ENCODE measurements around the gene SSR2.

SSR2 gene

DNA sequence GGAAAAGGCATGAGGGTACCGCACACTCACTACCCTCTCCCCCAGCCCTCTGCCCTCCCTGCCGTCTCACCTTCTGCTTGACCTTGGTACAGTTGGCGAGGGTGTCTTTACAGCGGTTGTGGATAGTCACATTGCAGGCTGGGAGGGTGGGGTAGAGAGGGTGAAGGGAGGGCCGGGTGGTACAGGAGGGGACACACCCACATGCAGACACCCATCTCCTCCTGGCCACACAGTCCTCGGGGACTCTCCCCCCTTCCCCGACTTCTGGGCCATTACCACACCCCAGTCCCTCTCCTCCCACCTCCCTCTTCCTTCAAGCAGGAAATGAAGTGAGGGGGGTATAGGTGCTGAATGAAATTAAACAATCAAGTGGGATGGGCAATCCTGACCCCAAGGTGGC is 54.0 kb downstream of the SSR2 start:
- H3K4me2 ChIP-seq (ENCODE audit: low read length), result no peak overlapping the region
- no peaks in the 10 kb centered on the region for H4K20me1 ChIP-seq (ENCODE audit: control insufficient read depth, insufficient read depth, low read depth, low read length)
- H3K4me1 ChIP-seq (ENCODE audit: control insufficient read depth, low read length), result peaks cover 31% of the 10 kb centered on the region

GRCh38 chr1:155966135-155966534 is 54.6 kb downstream of the SSR2 start:
- TF ChIP-seq EZH2phosphoT487 (IDR thresholded peaks at IDR 0.05; ENCODE audit: borderline replicate concordance, low read length) (no peak), CTCF (IDR thresholded peaks at IDR 0.05; ENCODE audit: low read depth, low read length, poor library complexity, severe bottlenecking) (peak; percentile 45)
- H3F3A ChIP-seq (ENCODE audit: control insufficient read depth, insufficient read depth), result no peaks in the 10 kb centered on the region
- H3K36me3 ChIP-seq (ENCODE audit: control insufficient read depth, low read length), result peaks cover 88% of the 10 kb centered on the region
- H3K4me1 ChIP-seq (ENCODE audit: control insufficient read depth, low read length), result peaks cover 32% of the 10 kb centered on the region
- no peaks in the 10 kb centered on the region for H3K9me2 ChIP-seq (replicated peaks; ENCODE audit: control insufficient read depth, low read length)
- no peak overlapping the region for H3K4me2 ChIP-seq (ENCODE audit: low read length)
- peaks cover 51% of the 10 kb centered on the region for H3K79me2 ChIP-seq (ENCODE audit: control insufficient read depth, low read length)
- H3K4me3 ChIP-seq (ENCODE audit: low read length), result no peak overlapping the region
- no peaks in the 10 kb centered on the region for H3K27me3 ChIP-seq (ENCODE audit: control insufficient read depth, low read length)
- H3K9me3 ChIP-seq (ENCODE audit: control insufficient read depth, insufficient read depth, low read length), result no peaks in the 10 kb centered on the region
- H3K27ac ChIP-seq (ENCODE audit: low read depth, low read length), result no peak overlapping the region
- H4K20me1 ChIP-seq (ENCODE audit: control insufficient read depth, insufficient read depth, low read depth, low read length), result no peaks in the 10 kb centered on the region

More for the DNA sequence above, 54.0 kb downstream of the SSR2 start:
- Histone ChIP-seq H3K36me3 (ENCODE audit: control insufficient read depth, low read length) (peaks cover 83% of the 10 kb centered on the region), H3F3A (ENCODE audit: control insufficient read depth, insufficient read depth) (no peaks in the 10 kb centered on the region), H3K9me2 (replicated peaks; ENCODE audit: control insufficient read depth, low read length) (no peaks in the 10 kb centered on the region), H3K79me2 (ENCODE audit: control insufficient read depth, low read length) (peaks cover 54% of the 10 kb centered on the region), H3K4me3 (ENCODE audit: low read length) (no peak overlapping the region), H3K27me3 (ENCODE audit: control insufficient read depth, low read length) (no peaks in the 10 kb centered on the region), H3K27ac (ENCODE audit: low read depth, low read length) (no peak overlapping the region), H3K9me3 (ENCODE audit: control insufficient read depth, insufficient read depth, low read length) (no peaks in the 10 kb centered on the region)
- no peak for TF ChIP-seq EZH2phosphoT487 (IDR thresholded peaks at IDR 0.05; ENCODE audit: borderline replicate concordance, low read length)
- no peak for TF ChIP-seq CTCF (IDR thresholded peaks at IDR 0.05; ENCODE audit: low read depth, low read length, poor library complexity, severe bottlenecking)

GRCh38 chr1:155964193-155964592 is 56.6 kb downstream of the SSR2 start:
- Histone ChIP-seq H4K20me1 (ENCODE audit: control insufficient read depth, insufficient read depth, low read depth, low read length) (no peaks in the 10 kb centered on the region), H3K27ac (ENCODE audit: low read depth, low read length) (no peak overlapping the region), H3K4me1 (ENCODE audit: control insufficient read depth, low read length) (peaks cover 39% of the 10 kb centered on the region), H3K9me3 (ENCODE audit: control insufficient read depth, insufficient read depth, low read length) (no peaks in the 10 kb centered on the region), H3K4me3 (ENCODE audit: low read length) (no peak overlapping the region), H3F3A (ENCODE audit: control insufficient read depth, insufficient read depth) (no peaks in the 10 kb centered on the region; the same call in 1 of the 2 replicates), H3K79me2 (ENCODE audit: control insufficient read depth, low read length) (peaks cover 42% of the 10 kb centered on the region), H3K36me3 (ENCODE audit: control insufficient read depth, low read length) (peaks cover 88% of the 10 kb centered on the region), H3K9me2 (replicated peaks; ENCODE audit: control insufficient read depth, low read length) (no peaks in the 10 kb centered on the region), H3K4me2 (ENCODE audit: low read length) (no peak overlapping the region), H3K27me3 (ENCODE audit: control insufficient read depth, low read length) (no peaks in the 10 kb centered on the region)
- TF ChIP-seq EZH2phosphoT487 (IDR thresholded peaks at IDR 0.05; ENCODE audit: borderline replicate concordance, low read length) (no peak), CTCF (IDR thresholded peaks at IDR 0.05; ENCODE audit: low read depth, low read length, poor library complexity, severe bottlenecking) (no peak)

Data from DOHH2 (cell line).